ENCODE measurements around the gene ARFGEF2. TPM values are rescaled to one million over a fixed set of nuclear protein-coding genes. Genes with fewer than 3 reads are reported as not detected.

Gene ARFGEF2
- total and polyA plus RNA-seq, 10 of the 15 experiments (the other 5 are each of a cell fraction or from before 2014, with no cell fraction given), result 5.2 to 24.1 (median 17.7) TPM

GRCh38 chr20:48898210-48898609, 23.3 kb upstream of the ARFGEF2 start:
- no peak for DNase-seq (ENCODE audit: low read depth, low spot score)
- H3K9ac ChIP-seq (ENCODE audit: control insufficient read depth, insufficient read depth, low read length), result no peak overlapping the region
- no peak for FAIRE-seq
- H3K79me2 ChIP-seq (ENCODE audit: control insufficient read depth, insufficient read depth, low read length), result no peaks in the 10 kb centered on the region
- ATAC-seq, result no peak
- 42% methylated on average over 10 of the region's 10 CpGs for WGBS (ENCODE audit: insufficient coverage, insufficient replicate concordance, low lambda C conversion rate, missing lambda C conversion rate)
- TF ChIP-seq CUX1 (IDR thresholded peaks at IDR 0.05; ENCODE audit: insufficient replicate concordance, low read depth, low read length) (no peak), MLLT1 (IDR thresholded peaks at IDR 0.05) (no peak), ZNF384 (IDR thresholded peaks at IDR 0.05; ENCODE audit: borderline replicate concordance, low read depth, low read length) (no peak), SUPT20H (IDR thresholded peaks at IDR 0.05; ENCODE audit: borderline replicate concordance, control insufficient read depth, low read depth, low read length) (no peak), TCF7 (IDR thresholded peaks at IDR 0.05; ENCODE audit: borderline replicate concordance) (no peak), IKZF1 (conservative IDR thresholded peaks at IDR 0.05) (no peak), MYB (IDR thresholded peaks at IDR 0.05; ENCODE audit: borderline replicate concordance, low read depth, low read length) (no peak), EGR1 (IDR thresholded peaks at IDR 0.05; ENCODE audit: borderline replicate concordance in 1 of 2, low read depth in 2 of 2, low read length in 2 of 2) (no peak), ZNF24 (IDR thresholded peaks at IDR 0.05) (no peak), EP300 (IDR thresholded peaks at IDR 0.05; ENCODE audit: borderline replicate concordance in 1 of 2, control insufficient read depth in 1 of 2, low read depth in 2 of 2, low read length in 2 of 2) (no peak), ESRRA (IDR thresholded peaks at IDR 0.05; ENCODE audit: low read length) (no peak), CREB1 (IDR thresholded peaks at IDR 0.05; ENCODE audit: low read depth) (no peak)
- POLR2A ChIA-PET, result no interaction called here
- no peak overlapping the region for H3K4me3 ChIP-seq
- intact Hi-C loops (cut with micrococcal nuclease; ENCODE audit: unreplicated experiment) (no loop called here), in situ Hi-C loops (cut with MboI) (no loop called here)
- CTCF ChIA-PET, result interaction anchor here (1.3 to 4.0 kb wide), 3 partner anchors 241 to 242 kb away, joined by 3 to 21 read pairs (median 8); no protein-coding TSS in a partner anchor
- H4K20me1 ChIP-seq (ENCODE audit: control insufficient read depth, insufficient read depth), result no peaks in the 10 kb centered on the region
- no peak overlapping the region for H3K27ac ChIP-seq (ENCODE audit: control insufficient read depth, insufficient read depth)
- RAD21 ChIA-PET (ENCODE audit: unreplicated experiment), result interaction anchor here (4.5 kb wide), 1 partner anchor 240 kb away, joined by 18 read pairs; no protein-coding TSS in a partner anchor
- no peaks in the 10 kb centered on the region for H3K36me3 ChIP-seq (ENCODE audit: control insufficient read depth in 2 of 2, insufficient read depth in 2 of 2, low read length in 1 of 2)
- no peaks in the 10 kb centered on the region; the same call in 2 of the 3 replicates for H3K9me3 ChIP-seq (replicated peaks; ENCODE audit: control insufficient read depth, insufficient read depth, low read length)
- no peak overlapping the region for H3K4me2 ChIP-seq (ENCODE audit: control insufficient read depth, insufficient read depth)
- H2AFZ ChIP-seq (ENCODE audit: control insufficient read depth, low read depth, low read length), result no peak overlapping the region
- SMC1A ChIA-PET (ENCODE audit: uncharacterized antibody, unreplicated experiment), result interaction anchor here (1.0 to 1.3 kb wide), 2 partner anchors 12 to 17 kb away, joined by 3 to 4 read pairs; no protein-coding TSS in a partner anchor
- no peaks in the 10 kb centered on the region for H3K27me3 ChIP-seq (replicated peaks in 1 of 2; ENCODE audit: control insufficient read depth in 2 of 2, insufficient read depth in 2 of 2, low read length in 1 of 2)
- BruUV-seq (replicated peaks), result no TSS peak
- peaks cover 5% of the 10 kb centered on the region for H3K4me1 ChIP-seq (ENCODE audit: control insufficient read depth, insufficient read depth, low read length)
